Peyer's patch (tissue), 4 donors: ENCODE measurements around the gene PRICKLE2.

Experiments
- POLR2A ChIP-seq, 2 donors: fragments of 450-650 bp; IDR thresholded peaks; one replicate each; pipeline ENCODE4 v1.5.1; 2017; ENCODE audit warnings: antibody characterized with exemption in 2 of 2, mild to moderate bottlenecking in 2 of 2, moderate library complexity in 2 of 2
- TF ChIP-seq, protein P1 (sequence below), 6 experiments: fragments of 450-650 bp in 4 of 6; fragments of 200-600 bp in 2 of 6; sonication (generic) in 1 of 6; IDR thresholded peaks; one replicate each; pipeline ENCODE4 v1.5.1; 2017 to 2019; ENCODE audit warnings: antibody characterized with exemption in 6 of 6, mild to moderate bottlenecking in 3 of 6, moderate library complexity in 1 of 6

DNA sequence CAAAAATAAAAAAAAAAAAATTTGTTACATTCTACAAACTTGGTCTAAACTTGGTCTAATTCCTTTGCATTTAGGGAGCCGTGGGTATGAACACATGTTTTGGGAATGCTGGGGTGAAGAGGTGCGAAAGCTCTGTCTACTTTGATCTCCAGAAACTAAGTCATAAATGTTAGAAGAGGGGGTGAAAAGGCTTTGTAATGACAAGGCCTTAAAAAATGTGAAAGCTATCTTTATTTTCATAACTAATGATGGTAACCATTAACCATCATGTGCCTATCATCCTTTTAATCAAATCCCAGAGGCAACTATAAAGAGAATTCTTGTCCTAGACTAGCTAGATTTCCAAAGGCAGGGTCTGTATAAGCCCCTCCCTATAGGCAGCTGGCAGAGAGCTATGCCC, 60.9 kb downstream of the PRICKLE2 start:
- TF ChIP-seq, protein P1, sequence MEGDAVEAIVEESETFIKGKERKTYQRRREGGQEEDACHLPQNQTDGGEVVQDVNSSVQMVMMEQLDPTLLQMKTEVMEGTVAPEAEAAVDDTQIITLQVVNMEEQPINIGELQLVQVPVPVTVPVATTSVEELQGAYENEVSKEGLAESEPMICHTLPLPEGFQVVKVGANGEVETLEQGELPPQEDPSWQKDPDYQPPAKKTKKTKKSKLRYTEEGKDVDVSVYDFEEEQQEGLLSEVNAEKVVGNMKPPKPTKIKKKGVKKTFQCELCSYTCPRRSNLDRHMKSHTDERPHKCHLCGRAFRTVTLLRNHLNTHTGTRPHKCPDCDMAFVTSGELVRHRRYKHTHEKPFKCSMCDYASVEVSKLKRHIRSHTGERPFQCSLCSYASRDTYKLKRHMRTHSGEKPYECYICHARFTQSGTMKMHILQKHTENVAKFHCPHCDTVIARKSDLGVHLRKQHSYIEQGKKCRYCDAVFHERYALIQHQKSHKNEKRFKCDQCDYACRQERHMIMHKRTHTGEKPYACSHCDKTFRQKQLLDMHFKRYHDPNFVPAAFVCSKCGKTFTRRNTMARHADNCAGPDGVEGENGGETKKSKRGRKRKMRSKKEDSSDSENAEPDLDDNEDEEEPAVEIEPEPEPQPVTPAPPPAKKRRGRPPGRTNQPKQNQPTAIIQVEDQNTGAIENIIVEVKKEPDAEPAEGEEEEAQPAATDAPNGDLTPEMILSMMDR (IDR thresholded peaks at IDR 0.05) = no peak
- no peak for TF ChIP-seq POLR2A (IDR thresholded peaks at IDR 0.05)
